Neural cell (in vitro differentiated cells): ENCODE data around the gene UBE2D4.
"Not testable (repeated sequence)": the region's sequence is repeated elsewhere in the genome, so short reads cannot be mapped to it uniquely, and the experiment has no call there.

Experiments
- EZH2 ChIP-seq: fragments of 200-600, 300-800 bp; shearing (Covaris generic), sonication (generic); IDR thresholded peaks from 2 replicates; pipeline ENCODE4 v1.6.1; 2014; ENCODE audit warnings: antibody characterized with exemption, low read length, borderline replicate concordance, mild to moderate bottlenecking; ENCODE audit not compliant: insufficient read depth, poor library complexity, severe bottlenecking
- MXI1 ChIP-seq: fragments of 450-650 bp; conservative IDR thresholded peaks from 2 replicates; pipeline ENCODE4 v1.6.1; 2014; ENCODE audit warnings: antibody characterized with exemption, mild to moderate bottlenecking; ENCODE audit not compliant: poor library complexity, severe bottlenecking
- POLR2AphosphoS5 ChIP-seq: IDR thresholded peaks from 2 replicates; pipeline ENCODE4 v1.6.1; 2012
- SMC3 ChIP-seq: fragments of 450-650 bp; conservative IDR thresholded peaks from 2 replicates; pipeline ENCODE4 v1.6.1; 2014; ENCODE audit warnings: antibody characterized with exemption, mild to moderate bottlenecking, moderate library complexity; ENCODE audit not compliant: poor library complexity
- TF ChIP-seq, protein P1 (sequence below): fragments of 450-650 bp; IDR thresholded peaks from 2 replicates; pipeline ENCODE4 v1.5.1; 2014; ENCODE audit warnings: antibody characterized with exemption, mild to moderate bottlenecking, moderate library complexity; ENCODE audit not compliant: poor library complexity, severe bottlenecking

DNA sequence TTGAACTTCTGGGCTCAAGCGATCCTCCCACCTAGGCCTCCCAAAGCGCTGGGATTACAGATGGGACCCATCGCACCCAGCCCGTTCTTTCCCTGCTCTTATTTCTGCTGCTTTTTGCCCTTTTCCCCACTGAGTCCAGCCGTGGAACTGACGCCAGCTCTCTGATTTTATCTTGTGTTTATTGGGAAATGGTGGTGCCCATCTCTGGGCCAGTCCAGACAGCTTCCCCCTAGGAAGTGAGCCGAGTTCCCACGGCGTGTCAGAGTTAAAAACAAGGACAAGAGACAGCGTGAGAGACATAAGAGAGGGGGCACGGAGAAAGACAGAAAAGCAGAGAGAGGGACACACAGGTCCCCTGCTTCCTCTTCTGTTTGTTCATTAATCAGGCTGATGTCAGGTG is 51.9 kb downstream of the UBE2D4 start:
- TF ChIP-seq, protein P1, sequence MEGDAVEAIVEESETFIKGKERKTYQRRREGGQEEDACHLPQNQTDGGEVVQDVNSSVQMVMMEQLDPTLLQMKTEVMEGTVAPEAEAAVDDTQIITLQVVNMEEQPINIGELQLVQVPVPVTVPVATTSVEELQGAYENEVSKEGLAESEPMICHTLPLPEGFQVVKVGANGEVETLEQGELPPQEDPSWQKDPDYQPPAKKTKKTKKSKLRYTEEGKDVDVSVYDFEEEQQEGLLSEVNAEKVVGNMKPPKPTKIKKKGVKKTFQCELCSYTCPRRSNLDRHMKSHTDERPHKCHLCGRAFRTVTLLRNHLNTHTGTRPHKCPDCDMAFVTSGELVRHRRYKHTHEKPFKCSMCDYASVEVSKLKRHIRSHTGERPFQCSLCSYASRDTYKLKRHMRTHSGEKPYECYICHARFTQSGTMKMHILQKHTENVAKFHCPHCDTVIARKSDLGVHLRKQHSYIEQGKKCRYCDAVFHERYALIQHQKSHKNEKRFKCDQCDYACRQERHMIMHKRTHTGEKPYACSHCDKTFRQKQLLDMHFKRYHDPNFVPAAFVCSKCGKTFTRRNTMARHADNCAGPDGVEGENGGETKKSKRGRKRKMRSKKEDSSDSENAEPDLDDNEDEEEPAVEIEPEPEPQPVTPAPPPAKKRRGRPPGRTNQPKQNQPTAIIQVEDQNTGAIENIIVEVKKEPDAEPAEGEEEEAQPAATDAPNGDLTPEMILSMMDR = not testable (repeated sequence)
- TF ChIP-seq SMC3, POLR2AphosphoS5, MXI1, EZH2: not testable (repeated sequence)
